ENCODE measurements around the gene GOT1.

The GOT1 gene

GRCh38 chr10:99358101-99358500 is 72.3 kb downstream of the GOT1 start:
- DNase-seq (ENCODE audit: low spot score), result no peak

GRCh38 chr10:99357691-99358090 is 72.7 kb downstream of the GOT1 start:
- no peak for DNase-seq (ENCODE audit: low spot score)

GRCh38 chr10:99353182-99353581 is 77.2 kb downstream of the GOT1 start:
- no peak for DNase-seq (ENCODE audit: low spot score)

- DNase-seq (ENCODE audit: low spot score), result no peak
Observed at GRCh38 chr10:99347672-99348071, 82.8 kb downstream of the GOT1 start.
